ENCODE results near the gene ARL16.

GRCh38 chr17:81719410-81720266 is 36.0 kb upstream of the ARL16 start:
- TF ChIP-seq CTCF (conservative IDR thresholded peaks at IDR 0.05; ENCODE audit: low read depth in 2 of 2): no peak
- no peak for TF ChIP-seq POLR2AphosphoS5 (IDR thresholded peaks at IDR 0.05; ENCODE audit: low read depth)
- no peak for TF ChIP-seq EZH2 (IDR thresholded peaks at IDR 0.05; ENCODE audit: low read depth, unreplicated experiment)
- TF ChIP-seq CREB1 (CRISPR knock-in tag; IDR thresholded peaks at IDR 0.05; ENCODE audit: low read depth): no peak
- no peak for TF ChIP-seq EZH2phosphoT487 (IDR thresholded peaks at IDR 0.05; ENCODE audit: unreplicated experiment)
- TF ChIP-seq REST (IDR thresholded peaks at IDR 0.05; ENCODE audit: unreplicated experiment): no peak
- TF ChIP-seq JUNB (IDR thresholded peaks at IDR 0.05; ENCODE audit: unreplicated experiment): no peak
- no peak for TF ChIP-seq ZNF331 (CRISPR knock-in tag; IDR thresholded peaks at IDR 0.05; ENCODE audit: low read depth)
- no peak for TF ChIP-seq ZNF462 (CRISPR knock-in tag; IDR thresholded peaks at IDR 0.05)
- TF ChIP-seq ETS1 (IDR thresholded peaks at IDR 0.05): no peak
- no peak for TF ChIP-seq NANOG (IDR thresholded peaks at IDR 0.05; ENCODE audit: borderline replicate concordance)

All from GM23338 (cell line).